DMS153 (cell line): Measurements from ENCODE around the gene ACER3.
A peak's percentile ranks its signal among the peaks of the same experiment; 100 is the strongest.
"Not testable (repeated sequence)": the region's sequence is repeated elsewhere in the genome, so short reads cannot be mapped to it uniquely, and the experiment has no call there.

Source experiments
- DNase-seq: peaks from one replicate; lab custom pipeline; 2025; lab: John Stamatoyannopoulos, UW

Gene ACER3

GRCh38 chr11:76919887-76920746, 59.4 kb downstream of the ACER3 start:
- peak; percentile 82 for DNase-seq

- no peak for DNase-seq
Observed at GRCh38 chr11:76927160-76927559, 66.4 kb downstream of the ACER3 start.

GRCh38 chr11:76935042-76935441, 74.3 kb downstream of the ACER3 start:
- DNase-seq, result no peak

GRCh38 chr11:76939219-76939631, 78.5 kb downstream of the ACER3 start:
- DNase-seq, result no peak

- no peak for DNase-seq
Observed at GRCh38 chr11:76944225-76944624, 83.5 kb downstream of the ACER3 start.

- no peak for DNase-seq
Observed at GRCh38 chr11:76946223-76946622, 85.5 kb downstream of the ACER3 start.

GRCh38 chr11:76947190-76947589, 86.5 kb downstream of the ACER3 start:
- DNase-seq, result no peak

GRCh38 chr11:76947800-76948199, 87.1 kb downstream of the ACER3 start:
- DNase-seq, result no peak

- DNase-seq, result no peak
Observed at GRCh38 chr11:76955459-76956114, 94.9 kb downstream of the ACER3 start.

GRCh38 chr11:76962583-76963416, 102.1 kb downstream of the ACER3 start:
- no peak for DNase-seq

- DNase-seq, result not testable (repeated sequence)
Observed at GRCh38 chr11:76963417-76964168, 102.9 kb downstream of the ACER3 start.

GRCh38 chr11:76972051-76972450, 111.3 kb downstream of the ACER3 start:
- DNase-seq, result no peak

GRCh38 chr11:76974179-76974891, 113.6 kb downstream of the ACER3 start:
- DNase-seq, result no peak

- no peak for DNase-seq
Observed at GRCh38 chr11:76975513-76975912, 114.8 kb downstream of the ACER3 start.

GRCh38 chr11:76977791-76978190, 117.1 kb downstream of the ACER3 start:
- no peak for DNase-seq

GRCh38 chr11:76978239-76978638, 117.5 kb downstream of the ACER3 start:
- DNase-seq, result no peak

- DNase-seq, result no peak
Observed at GRCh38 chr11:76978818-76979217, 118.1 kb downstream of the ACER3 start.

- no peak for DNase-seq
Observed at GRCh38 chr11:76980196-76980595, 119.5 kb downstream of the ACER3 start.

- DNase-seq, result no peak
Observed at GRCh38 chr11:76984743-76985142, 124.0 kb downstream of the ACER3 start.

- DNase-seq, result no peak
Observed at GRCh38 chr11:76987203-76987602, 126.5 kb downstream of the ACER3 start.

- no peak for DNase-seq
Observed at GRCh38 chr11:76990628-76991027, 129.9 kb downstream of the ACER3 start.
